Measurements from ENCODE around the gene NRTN.

Gene NRTN

DNA sequence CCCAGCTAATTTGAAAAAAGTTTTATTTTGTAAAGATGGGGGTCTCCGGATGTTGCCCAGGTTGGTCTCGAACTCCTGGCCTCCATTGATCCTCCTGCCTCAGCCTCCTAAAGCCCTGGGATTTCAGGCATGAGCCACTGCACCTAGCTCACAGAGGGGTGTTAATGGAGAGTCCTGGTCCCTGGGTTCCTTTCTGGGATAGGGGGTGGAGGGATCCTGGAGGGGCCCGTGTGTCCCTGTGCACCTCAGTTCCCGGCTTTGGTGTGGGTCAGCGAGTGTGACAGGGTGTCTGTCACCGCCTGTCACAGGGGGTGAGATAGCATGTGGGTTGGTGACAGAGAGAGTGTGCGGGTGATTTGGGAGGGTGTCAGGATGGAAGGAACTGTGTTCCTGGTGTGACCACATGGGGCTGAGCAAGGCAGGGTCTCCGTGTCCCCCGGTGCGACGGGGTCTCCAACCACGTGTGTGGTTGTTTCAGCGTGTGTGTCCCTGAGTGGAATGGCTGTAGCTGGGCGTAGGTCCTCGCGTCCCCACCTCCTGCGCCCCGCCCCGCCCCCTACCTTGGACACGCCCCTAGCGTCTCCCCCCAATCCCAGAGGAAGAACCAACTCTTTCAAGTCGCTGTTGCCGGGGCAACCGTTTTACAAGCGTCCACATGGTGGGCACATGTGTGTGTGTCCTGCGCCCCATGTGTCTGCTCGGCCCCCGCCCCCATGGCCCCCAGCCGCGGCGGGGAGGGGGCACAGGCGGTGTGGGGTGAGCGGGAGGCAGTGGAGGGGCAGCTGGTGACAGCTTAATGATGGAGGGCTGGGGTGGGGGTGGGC, 2.9 kb upstream of the NRTN start:
- TF ChIP-seq, protein P1, sequence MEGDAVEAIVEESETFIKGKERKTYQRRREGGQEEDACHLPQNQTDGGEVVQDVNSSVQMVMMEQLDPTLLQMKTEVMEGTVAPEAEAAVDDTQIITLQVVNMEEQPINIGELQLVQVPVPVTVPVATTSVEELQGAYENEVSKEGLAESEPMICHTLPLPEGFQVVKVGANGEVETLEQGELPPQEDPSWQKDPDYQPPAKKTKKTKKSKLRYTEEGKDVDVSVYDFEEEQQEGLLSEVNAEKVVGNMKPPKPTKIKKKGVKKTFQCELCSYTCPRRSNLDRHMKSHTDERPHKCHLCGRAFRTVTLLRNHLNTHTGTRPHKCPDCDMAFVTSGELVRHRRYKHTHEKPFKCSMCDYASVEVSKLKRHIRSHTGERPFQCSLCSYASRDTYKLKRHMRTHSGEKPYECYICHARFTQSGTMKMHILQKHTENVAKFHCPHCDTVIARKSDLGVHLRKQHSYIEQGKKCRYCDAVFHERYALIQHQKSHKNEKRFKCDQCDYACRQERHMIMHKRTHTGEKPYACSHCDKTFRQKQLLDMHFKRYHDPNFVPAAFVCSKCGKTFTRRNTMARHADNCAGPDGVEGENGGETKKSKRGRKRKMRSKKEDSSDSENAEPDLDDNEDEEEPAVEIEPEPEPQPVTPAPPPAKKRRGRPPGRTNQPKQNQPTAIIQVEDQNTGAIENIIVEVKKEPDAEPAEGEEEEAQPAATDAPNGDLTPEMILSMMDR (IDR thresholded peaks at IDR 0.05): no peak
- Histone ChIP-seq H3K9me3 (no peaks in the 10 kb centered on the region), H3K27ac (no peak overlapping the region), H3K36me3 (no peaks in the 10 kb centered on the region), H3K27me3 (peaks cover 92% of the 10 kb centered on the region), H3K4me3 (ENCODE audit: low read depth in 1 of 2, low read length in 1 of 2) (no peak overlapping the region), H3K4me1 (ENCODE audit: control insufficient read depth in 1 of 2, insufficient read depth in 1 of 2, low read depth in 1 of 2, low read length in 1 of 2) (peaks cover 15 to 20% of the 10 kb centered on the region in 2 experiments)

DNA sequence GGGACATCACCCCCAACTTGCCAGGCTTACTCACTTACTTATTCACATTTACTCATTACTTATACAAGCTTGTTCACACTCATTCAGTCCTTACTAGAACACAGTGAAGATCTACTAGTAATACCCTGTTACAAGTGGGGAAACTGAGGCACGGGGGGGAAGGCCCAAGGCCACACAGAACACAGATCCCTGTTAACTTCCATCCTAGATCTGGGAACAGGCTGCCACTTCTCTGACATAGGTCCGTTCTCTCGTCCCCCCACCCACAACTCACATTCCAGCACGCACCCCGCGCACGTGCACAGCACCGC, 1.5 kb upstream of the NRTN start:
- Histone ChIP-seq H3K36me3 (no peaks in the 10 kb centered on the region), H3K27ac (no peak overlapping the region), H3K9me3 (no peaks in the 10 kb centered on the region), H3K4me1 (ENCODE audit: control insufficient read depth in 1 of 2, insufficient read depth in 1 of 2, low read depth in 1 of 2, low read length in 1 of 2) (peaks cover 15 to 23% of the 10 kb centered on the region in 2 experiments), H3K4me3 (ENCODE audit: low read depth in 1 of 2, low read length in 1 of 2) (peak overlapping the region; percentile 51 to 59), H3K27me3 (peaks cover 89% of the 10 kb centered on the region)
- TF ChIP-seq, protein P1 (IDR thresholded peaks at IDR 0.05): no peak

DNA sequence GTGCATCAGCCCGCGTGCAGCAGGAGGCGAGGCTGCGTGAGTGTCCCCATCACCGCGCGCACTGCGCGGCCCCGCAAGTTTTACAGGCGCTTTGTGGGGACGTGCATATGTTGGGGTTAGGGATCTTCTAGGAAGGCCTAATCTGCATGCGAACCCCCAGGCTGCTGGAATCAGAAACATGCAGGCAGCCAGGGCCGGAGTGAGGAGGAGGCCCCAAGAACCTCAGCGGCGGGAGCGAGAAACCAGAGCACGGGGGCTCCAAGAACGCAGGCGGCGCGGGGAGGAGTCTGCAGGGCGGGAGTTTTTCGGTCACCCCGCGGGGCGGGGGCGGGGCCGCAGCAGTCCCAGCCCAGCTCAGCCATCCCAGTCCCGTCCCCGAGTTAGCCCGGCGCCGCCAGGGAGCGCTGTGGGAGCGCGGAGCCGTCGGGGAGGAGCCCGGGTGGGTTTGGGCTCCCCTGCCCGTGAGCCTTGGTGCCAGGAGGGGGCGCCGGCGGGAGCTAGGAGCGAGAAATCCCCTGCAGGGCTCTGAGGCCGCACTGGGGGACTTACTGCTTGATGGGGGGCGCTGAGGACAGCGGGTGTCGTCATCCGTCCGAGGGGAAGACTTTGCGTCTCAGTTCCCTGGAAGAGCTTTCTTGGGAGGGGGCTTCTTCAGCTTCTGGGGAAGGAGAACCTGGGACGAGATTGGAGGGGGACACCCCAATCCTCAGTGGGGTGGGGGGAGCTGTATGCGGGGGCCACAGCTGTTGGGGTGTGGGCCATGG, 933 bp upstream of the NRTN start:
- no peaks in the 10 kb centered on the region for H3K9me3 ChIP-seq
- H3K4me3 ChIP-seq (ENCODE audit: low read depth in 1 of 2, low read length in 1 of 2): peak overlapping the region; percentile 51 to 59
- TF ChIP-seq, protein P1 (IDR thresholded peaks at IDR 0.05): peak; percentile 73
- no peak overlapping the region for H3K27ac ChIP-seq
- peaks cover 83% of the 10 kb centered on the region for H3K27me3 ChIP-seq
- no peaks in the 10 kb centered on the region for H3K36me3 ChIP-seq
- H3K4me1 ChIP-seq (ENCODE audit: control insufficient read depth in 1 of 2, insufficient read depth in 1 of 2, low read depth in 1 of 2, low read length in 1 of 2): peaks cover 15 to 29% of the 10 kb centered on the region in 2 experiments

DNA sequence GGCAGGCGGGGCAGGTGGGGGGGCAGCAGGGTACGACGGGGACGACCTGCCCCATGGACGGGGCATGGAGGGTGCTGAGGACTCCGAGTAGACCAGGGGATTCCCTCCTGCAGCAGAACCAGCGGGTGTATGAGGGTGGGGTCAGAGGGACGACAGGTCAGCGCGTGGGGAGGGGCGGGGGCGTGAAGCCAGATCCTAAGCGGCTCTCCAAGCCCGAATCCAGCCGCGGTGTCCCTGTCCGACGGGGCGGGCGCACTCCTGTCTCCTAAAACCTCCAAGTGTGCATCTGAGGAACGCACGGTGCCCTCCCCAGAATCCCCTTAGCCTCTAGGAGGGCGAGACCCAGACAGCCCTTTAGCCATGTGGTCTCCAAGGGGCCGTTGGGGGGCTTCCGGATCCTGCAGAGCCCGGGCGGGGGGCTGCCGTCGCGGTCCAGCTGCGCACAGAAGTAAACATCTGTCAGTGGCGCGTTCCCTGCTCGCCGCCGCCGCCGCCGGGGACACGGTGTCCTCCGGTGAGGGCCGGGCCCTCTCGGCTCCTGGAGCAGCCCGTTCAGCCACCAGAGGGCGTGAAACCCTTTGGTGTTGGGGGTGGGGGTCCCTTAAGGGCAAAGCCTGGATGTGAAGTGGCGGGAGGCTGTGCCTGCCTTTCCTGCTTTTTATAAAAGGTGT, 730 bp downstream of the NRTN start:
- Histone ChIP-seq H3K9me3 (no peaks in the 10 kb centered on the region), H3K36me3 (no peaks in the 10 kb centered on the region), H3K27ac (no peak overlapping the region), H3K4me3 (ENCODE audit: low read depth in 1 of 2, low read length in 1 of 2) (peak overlapping the region in 1 of 2 experiments; percentile 37), H3K27me3 (peaks cover 67% of the 10 kb centered on the region), H3K4me1 (ENCODE audit: control insufficient read depth in 1 of 2, insufficient read depth in 1 of 2, low read depth in 1 of 2, low read length in 1 of 2) (peaks cover 20 to 37% of the 10 kb centered on the region in 2 experiments)
- TF ChIP-seq, protein P1 (IDR thresholded peaks at IDR 0.05): no peak

- TF ChIP-seq, protein P1 (IDR thresholded peaks at IDR 0.05): no peak
- Histone ChIP-seq H3K27me3 (peaks cover 62% of the 10 kb centered on the region), H3K4me1 (ENCODE audit: control insufficient read depth in 1 of 2, insufficient read depth in 1 of 2, low read depth in 1 of 2, low read length in 1 of 2) (peaks cover 20 to 37% of the 10 kb centered on the region in 2 experiments), H3K27ac (no peak overlapping the region), H3K36me3 (no peaks in the 10 kb centered on the region), H3K9me3 (no peaks in the 10 kb centered on the region), H3K4me3 (ENCODE audit: low read depth in 1 of 2, low read length in 1 of 2) (peak overlapping the region in 1 of 2 experiments; percentile 37)
These were observed 1.2 kb downstream of the NRTN start for GRCh38 chr19:5806133-5806489.

Measured in neutrophil (primary cell).